NB4 (cell line): ENCODE data around the gene RAB7A.

Experiments
- POLR2A ChIP-seq: IDR thresholded peaks from 2 replicates; pipeline ENCODE4 v1.6.1; 2011; ENCODE audit warnings: mild to moderate bottlenecking; ENCODE audit not compliant: insufficient read length; ENCODE audit errors: extremely low read depth
- TF ChIP-seq, protein P1 (sequence below): IDR thresholded peaks from one replicate; pipeline ENCODE4 v1.5.1; 2012; ENCODE audit warnings: low read depth, low read length

DNA sequence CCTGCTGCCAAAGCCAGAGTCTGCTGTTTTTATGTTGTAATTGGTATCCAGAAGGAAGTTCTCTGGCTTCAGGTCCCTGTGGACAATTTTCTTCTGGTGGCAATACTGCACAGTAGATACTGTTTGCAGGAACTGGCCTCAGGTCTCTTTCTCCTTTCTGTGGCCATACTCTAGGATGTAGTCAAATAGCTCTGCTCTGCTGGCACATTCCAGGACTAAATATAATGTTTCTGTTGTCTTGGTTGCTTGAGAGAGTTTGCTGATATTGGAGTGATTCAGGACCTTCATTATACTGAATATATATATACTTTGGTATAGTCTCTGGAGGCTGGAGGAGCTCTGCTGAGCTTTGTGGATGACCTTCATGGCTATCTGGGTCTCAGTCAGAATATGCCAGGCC lies 23.1 kb downstream of the RAB7A start:
- TF ChIP-seq, protein P1, sequence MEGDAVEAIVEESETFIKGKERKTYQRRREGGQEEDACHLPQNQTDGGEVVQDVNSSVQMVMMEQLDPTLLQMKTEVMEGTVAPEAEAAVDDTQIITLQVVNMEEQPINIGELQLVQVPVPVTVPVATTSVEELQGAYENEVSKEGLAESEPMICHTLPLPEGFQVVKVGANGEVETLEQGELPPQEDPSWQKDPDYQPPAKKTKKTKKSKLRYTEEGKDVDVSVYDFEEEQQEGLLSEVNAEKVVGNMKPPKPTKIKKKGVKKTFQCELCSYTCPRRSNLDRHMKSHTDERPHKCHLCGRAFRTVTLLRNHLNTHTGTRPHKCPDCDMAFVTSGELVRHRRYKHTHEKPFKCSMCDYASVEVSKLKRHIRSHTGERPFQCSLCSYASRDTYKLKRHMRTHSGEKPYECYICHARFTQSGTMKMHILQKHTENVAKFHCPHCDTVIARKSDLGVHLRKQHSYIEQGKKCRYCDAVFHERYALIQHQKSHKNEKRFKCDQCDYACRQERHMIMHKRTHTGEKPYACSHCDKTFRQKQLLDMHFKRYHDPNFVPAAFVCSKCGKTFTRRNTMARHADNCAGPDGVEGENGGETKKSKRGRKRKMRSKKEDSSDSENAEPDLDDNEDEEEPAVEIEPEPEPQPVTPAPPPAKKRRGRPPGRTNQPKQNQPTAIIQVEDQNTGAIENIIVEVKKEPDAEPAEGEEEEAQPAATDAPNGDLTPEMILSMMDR, result no peak
- TF ChIP-seq POLR2A, result no peak
